HepG2 (cell line): ENCODE results near the gene GRPEL2. TPM values are rescaled to one million over a fixed set of nuclear protein-coding genes. Genes with fewer than 3 reads are reported as not detected.

Experiments used
- ATAC-seq: fragments of 200-7000 bp; cut with Tn5 transposase; 3 replicates; pipeline ENCODE4 v1.9.1; 2020; ENCODE audit warnings: mild to moderate bottlenecking, moderate library complexity
- BruUV-seq: library from RNA; stranded (reverse); fragments of 400-500 nt; replicated peaks from 2 replicates; lab custom pipeline; 2021; lab: Mats Ljungman, UMichigan
- CTCF ChIA-PET: fragments of 300-600 bp; formaldehyde crosslinking; extraction: SDS; loops from one replicate; lab custom pipeline; 2021; ENCODE audit warnings: low total read pairs, inconsistent platforms, low intra/inter-chr PET ratio; lab: Yijun Ruan, JAX
- POLR2A ChIA-PET: fragments of 350-600 bp; sonication (Branson Sonifier 250); formaldehyde crosslinking; loops from one replicate; lab custom pipeline; 2020; ENCODE audit warnings: antibody characterized with exemption, inconsistent platforms; lab: Yijun Ruan, JAX
- DNase-seq: peaks from one replicate; pipeline ENCODE4 v3.0.0-alpha.2; 2015; ENCODE audit warnings: low spot score
- FAIRE-seq: peaks from 3 replicates; lab custom pipeline; 2011; peaks lifted over from hg19 to GRCh38; lab: Jason Lieb, UNC
- H2AFZ ChIP-seq: one replicate; pipeline ENCODE4 v1.6.1; 2011; ENCODE audit warnings: low read length, inconsistent platforms
- H3K27ac ChIP-seq: fragments of 300-600 bp; 3 replicates; pipeline ENCODE4 v1.8.0; 2011; ENCODE audit warnings: mixed run types, mild to moderate bottlenecking, mixed read lengths, low read length, inconsistent platforms; ENCODE audit not compliant: insufficient read depth; ENCODE audit errors: extremely low read length
- H3K27me3 ChIP-seq, 2 experiments: fragments of 200-600 bp in 1 of 2; 2 replicates in 1 of 2; 3 replicates in 1 of 2; pipeline versions ENCODE4 v1.6.0 to v1.8.0; 2011; ENCODE audit warnings: low read length in 2 of 2, mild to moderate bottlenecking in 2 of 2, moderate library complexity in 2 of 2, inconsistent platforms in 1 of 2; ENCODE audit not compliant: insufficient read depth in 2 of 2, control insufficient read depth in 1 of 2
- H3K36me3 ChIP-seq, 2 experiments: fragments of 200-600 bp in 1 of 2; replicated peaks in 1 of 2; 2 replicates in 1 of 2; 3 replicates in 1 of 2; pipeline versions ENCODE4 v1.5.1 to v1.8.0; 2011; ENCODE audit warnings: low read length in 2 of 2, inconsistent platforms in 1 of 2; ENCODE audit not compliant: insufficient read depth in 2 of 2, control insufficient read depth in 1 of 2
- H3K4me1 ChIP-seq: 2 replicates; pipeline ENCODE4 v1.5.1; 2012; ENCODE audit warnings: low read length, inconsistent platforms; ENCODE audit not compliant: insufficient read depth
- H3K4me2 ChIP-seq: 2 replicates; pipeline ENCODE4 v1.6.0; 2011; ENCODE audit warnings: low read depth, low read length, inconsistent platforms
- H3K4me3 ChIP-seq, 3 experiments: fragments of 200-600 bp in 1 of 3; sonication (generic), shearing (Covaris generic) in 1 of 3; replicated peaks in 1 of 3; 2 replicates each; pipeline ENCODE4 v1.5.1; 2011 to 2016; ENCODE audit warnings: low read length in 3 of 3, inconsistent platforms in 2 of 3, low read depth in 2 of 3, mild to moderate bottlenecking in 2 of 3, control low read depth in 1 of 3, mixed read lengths in 1 of 3; ENCODE audit not compliant: insufficient read depth in 1 of 3
- H3K79me2 ChIP-seq: one replicate; pipeline ENCODE4 v1.6.1; 2011; ENCODE audit warnings: low read length, inconsistent platforms; ENCODE audit not compliant: insufficient read depth
- H3K9ac ChIP-seq: 2 replicates; pipeline ENCODE4 v1.6.0; 2011; ENCODE audit warnings: mild to moderate bottlenecking, low read depth, low read length, inconsistent platforms; ENCODE audit not compliant: insufficient read depth
- H3K9me3 ChIP-seq: 2 replicates; pipeline ENCODE4 v1.5.1; 2012; ENCODE audit warnings: mild to moderate bottlenecking, low read length
- H4K20me1 ChIP-seq: 2 replicates; pipeline ENCODE4 v1.6.0; 2011; ENCODE audit warnings: inconsistent platforms, mild to moderate bottlenecking, low read length, moderate library complexity; ENCODE audit not compliant: insufficient read depth
- CENPX ChIP-seq: sonication (generic); formaldehyde crosslinking; IDR thresholded peaks from 2 replicates; pipeline ENCODE4 v1.9.0; 2021; ENCODE audit warnings: mild to moderate bottlenecking, missing genetic modification reagents, moderate library complexity
- CHCHD3 ChIP-seq: sonication (generic); formaldehyde crosslinking; IDR thresholded peaks from 2 replicates; pipeline ENCODE4 v1.8.0; 2022; ENCODE audit warnings: mild to moderate bottlenecking, missing genetic modification reagents, moderate library complexity
- DPF2 ChIP-seq: sonication (generic); formaldehyde crosslinking; IDR thresholded peaks from 2 replicates; pipeline ENCODE4 v1.4.0; 2020; ENCODE audit warnings: mild to moderate bottlenecking, low read depth, missing genetic modification reagents, borderline replicate concordance
- GABPA ChIP-seq, 2 experiments: IDR thresholded peaks; 2 replicates each; pipeline ENCODE4 v1.6.1; 2011 to 2016; ENCODE audit warnings: low read depth in 2 of 2, low read length in 1 of 2, missing biosample characterization in 1 of 2, missing genetic modification characterization in 1 of 2
- GABPB1 ChIP-seq: IDR thresholded peaks from 2 replicates; pipeline ENCODE4 v1.6.1; 2016; ENCODE audit warnings: mild to moderate bottlenecking, missing genetic modification reagents, moderate library complexity, missing compliant biosample characterization
- KLF6 ChIP-seq: IDR thresholded peaks from 2 replicates; pipeline ENCODE4 v1.8.0; 2016; ENCODE audit warnings: missing biosample characterization, missing genetic modification reagents
- NR2C2 ChIP-seq: sonication (generic); formaldehyde crosslinking; IDR thresholded peaks from 2 replicates; pipeline ENCODE4 v1.4.0; 2020; ENCODE audit warnings: missing genetic modification reagents, mild to moderate bottlenecking, moderate library complexity, borderline replicate concordance
- NR2F6 ChIP-seq, 2 experiments: IDR thresholded peaks; 2 replicates each; pipeline ENCODE4 v1.6.1; 2016; ENCODE audit warnings: antibody characterized with exemption in 1 of 2, mild to moderate bottlenecking in 1 of 2
- PAWR ChIP-seq: sonication (generic); formaldehyde crosslinking; IDR thresholded peaks from 2 replicates; pipeline ENCODE4 v1.4.0; 2020; ENCODE audit warnings: missing genetic modification reagents, mild to moderate bottlenecking, borderline replicate concordance
- PHF5A ChIP-seq: IDR thresholded peaks from one replicate; pipeline ENCODE4 v1.6.1; 2018; ENCODE audit warnings: low read depth, missing genetic modification reagents; ENCODE audit not compliant: unreplicated experiment
- RXRB ChIP-seq: IDR thresholded peaks from 2 replicates; pipeline ENCODE4 v1.6.1; 2016; ENCODE audit warnings: borderline replicate concordance, missing genetic modification reagents, missing compliant biosample characterization
- SMAD1 ChIP-seq: sonication (generic); formaldehyde crosslinking; IDR thresholded peaks from 2 replicates; pipeline ENCODE4 v1.4.0; 2020; ENCODE audit warnings: missing genetic modification reagents, low read depth, mild to moderate bottlenecking, borderline replicate concordance
- SOX6 ChIP-seq, 2 experiments: fragments of 450-650 bp in 1 of 2; sonication (generic) in 1 of 2; formaldehyde crosslinking in 1 of 2; IDR thresholded peaks; 2 replicates each; pipeline versions ENCODE4 v1.4.0 to v1.6.1; 2017 to 2020; ENCODE audit warnings: antibody characterized with exemption in 1 of 2, mild to moderate bottlenecking in 1 of 2, missing genetic modification reagents in 1 of 2
- TBP ChIP-seq: sonication (generic); formaldehyde crosslinking; IDR thresholded peaks from 2 replicates; pipeline ENCODE4 v1.5.0; 2020; ENCODE audit warnings: missing genetic modification reagents
- TBX2 ChIP-seq: sonication (generic); formaldehyde crosslinking; IDR thresholded peaks from 2 replicates; pipeline ENCODE4 v1.5.0; 2020; ENCODE audit warnings: missing genetic modification reagents, mild to moderate bottlenecking, borderline replicate concordance
- TCF7 ChIP-seq: sonication (generic); IDR thresholded peaks from 2 replicates; pipeline ENCODE4 v1.6.1; 2016; ENCODE audit warnings: antibody characterized with exemption, low read depth
- THAP11 ChIP-seq: IDR thresholded peaks from 2 replicates; pipeline ENCODE4 v1.6.1; 2016; ENCODE audit warnings: missing biosample characterization, missing genetic modification reagents
- WIZ ChIP-seq: sonication (generic); formaldehyde crosslinking; IDR thresholded peaks from 2 replicates; pipeline ENCODE4 v1.5.1; 2020; ENCODE audit warnings: mild to moderate bottlenecking, missing genetic modification reagents
- ZBTB7B ChIP-seq: sonication (generic); formaldehyde crosslinking; IDR thresholded peaks from 2 replicates; pipeline ENCODE4 v1.4.0; 2020; ENCODE audit warnings: missing genetic modification reagents
- ZFP36L1 ChIP-seq: sonication (generic); formaldehyde crosslinking; IDR thresholded peaks from 2 replicates; pipeline ENCODE4 v1.8.0; 2022; ENCODE audit warnings: mild to moderate bottlenecking, missing genetic modification reagents, moderate library complexity
- ZNF337 ChIP-seq: sonication (generic); formaldehyde crosslinking; IDR thresholded peaks from 2 replicates; pipeline ENCODE4 v1.5.1; 2020; ENCODE audit warnings: missing genetic modification reagents, low read depth, mild to moderate bottlenecking, borderline replicate concordance
- ZNF552 ChIP-seq: sonication (generic); formaldehyde crosslinking; IDR thresholded peaks from 2 replicates; pipeline ENCODE4 v1.9.0; 2022; ENCODE audit warnings: missing genetic modification reagents, mild to moderate bottlenecking, borderline replicate concordance
- ZNF772 ChIP-seq: sonication (generic); formaldehyde crosslinking; IDR thresholded peaks from 2 replicates; pipeline ENCODE4 v1.5.0; 2020; ENCODE audit warnings: mild to moderate bottlenecking, missing genetic modification reagents
- ZNF879 ChIP-seq: sonication (generic); formaldehyde crosslinking; IDR thresholded peaks from 2 replicates; pipeline ENCODE4 v1.8.1; 2023; ENCODE audit warnings: missing genetic modification reagents
- in situ Hi-C: cut with HindIII; loops from 2 replicates; pipeline ENCODE4 v1.10.0; 2017; ENCODE audit warnings: low pct_unique_long_range_greater_than_20kb; ENCODE audit not compliant: extremely low pct_ligation_motif_present
- intact Hi-C: fragments of 100-400 bp; cut with micrococcal nuclease; formaldehyde crosslinking; loops from one replicate; pipeline ENCODE4 v1.10.0; 2022; ENCODE audit not compliant: unreplicated experiment
- polyA plus RNA-seq, 8 experiments: library from polyadenylated mRNA; depleted of rRNA in 3 of 8; stranded (reverse) in 7 of 8; unstranded in 1 of 8; fragments of >200 nt; fragmentation: Illumina TruSeq in 4 of 8; extraction: Trizol in 4 of 8; gene quantifications; 2 replicates each; pipeline versions ENCODE4 v1.2.1 to v1.2.3, GENCODE V29; 2011 to 2016; ENCODE audit warnings: low read depth in 4 of 8, missing spikeins in 1 of 8, mixed read lengths in 1 of 8; ENCODE audit not compliant: insufficient read depth in 1 of 8
- total RNA-seq, 5 experiments: library from RNA; depleted of rRNA; stranded (reverse); fragments of >200 nt; fragmentation: Illumina TruSeq; extraction: Trizol; gene quantifications; 2 replicates each; pipeline ENCODE4 v1.2.3, GENCODE V29; 2016; ENCODE audit warnings: low read depth in 1 of 5
- TF ChIP-seq, protein P1 (sequence below): IDR thresholded peaks from 2 replicates; pipeline ENCODE4 v1.6.1; 2016; ENCODE audit warnings: missing compliant biosample characterization, missing genetic modification reagents, borderline replicate concordance
- TF ChIP-seq, protein P2 (sequence below): IDR thresholded peaks from 2 replicates; pipeline ENCODE4 v1.6.1; 2016; ENCODE audit warnings: low read depth, borderline replicate concordance
- TF ChIP-seq, protein P3 (sequence below): sonication (generic); formaldehyde crosslinking; IDR thresholded peaks from 2 replicates; pipeline ENCODE4 v1.8.1; 2023; ENCODE audit warnings: missing genetic modification reagents, mild to moderate bottlenecking, borderline replicate concordance

GRPEL2 gene
- total and polyA plus RNA-seq, 2 of the 13 experiments (the other 11 are each of a cell fraction or from before 2014, with no cell fraction given) = 13.1 to 16.6 TPM

DNA sequence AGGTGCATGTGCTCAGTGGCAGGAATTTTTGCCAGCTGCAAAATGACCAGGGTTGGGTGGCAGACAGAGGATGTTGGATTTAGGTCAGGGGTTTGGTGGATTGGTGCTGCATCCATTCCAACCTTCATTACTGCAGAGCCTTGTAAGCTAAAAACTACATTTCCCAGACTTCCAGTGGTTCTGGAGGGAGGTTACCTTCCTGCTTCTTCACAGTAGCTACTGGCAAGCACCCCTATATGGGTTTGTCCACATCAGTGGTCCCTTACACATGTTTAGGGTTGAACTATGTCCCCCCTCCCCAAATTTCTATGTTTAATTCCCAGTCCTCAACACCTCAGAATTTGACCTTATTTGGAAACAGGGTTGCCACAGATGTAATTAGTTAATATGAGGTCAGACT lies 54.5 kb downstream of the GRPEL2 start:
- no peak overlapping the region for H3K9ac ChIP-seq
- ATAC-seq (no peak), FAIRE-seq (no peak), DNase-seq (no peak)
- intact Hi-C loops = no loop called here
- ChIA-PET POLR2A (no interaction called here), CTCF (no interaction called here)
- peaks cover 26% of the 10 kb centered on the region for H3K4me1 ChIP-seq
- no peak overlapping the region for H3K4me3 ChIP-seq
- H3K4me2 ChIP-seq = no peak overlapping the region
- no TSS peak for BruUV-seq
- H2AFZ ChIP-seq = no peak overlapping the region
- H4K20me1 ChIP-seq = no peaks in the 10 kb centered on the region
- no peaks in the 10 kb centered on the region for H3K79me2 ChIP-seq
- H3K27me3 ChIP-seq = peaks cover 0 to 6% of the 10 kb centered on the region in 2 experiments; a peak in 1 of 5 replicates
- in situ Hi-C loops = no loop called here
- no peaks in the 10 kb centered on the region for H3K9me3 ChIP-seq
- H3K27ac ChIP-seq = no peak overlapping the region
- H3K36me3 ChIP-seq = no peaks in the 10 kb centered on the region
- TF ChIP-seq SMAD1 (no peak), RXRB (CRISPR knock-in tag) (no peak), ZNF337 (CRISPR knock-in tag) (no peak), DPF2 (no peak), TBX2 (no peak), GABPA (IDR thresholded peaks at IDR 0.05; ENCODE audit: low read depth, low read length) (no peak), GABPA (CRISPR knock-in tag; IDR thresholded peaks at IDR 0.05; ENCODE audit: low read depth) (peak; percentile 71), KLF6 (CRISPR knock-in tag) (no peak), ZNF879 (CRISPR knock-in tag) (no peak), ZNF552 (CRISPR knock-in tag) (no peak), ZNF772 (CRISPR knock-in tag) (no peak), TCF7 (no peak), SOX6 (IDR thresholded peaks at IDR 0.05) (no peak), SOX6 (CRISPR knock-in tag; IDR thresholded peaks at IDR 0.05) (no peak), TBP (CRISPR knock-in tag) (no peak), WIZ (CRISPR knock-in tag) (no peak), ZBTB7B (no peak), THAP11 (peak; percentile 89), GABPB1 (CRISPR knock-in tag) (peak; percentile 21; the same call in 1 of the 2 replicates), PHF5A (no peak), PAWR (CRISPR knock-in tag) (no peak), NR2F6 (IDR thresholded peaks at IDR 0.05) (no peak), NR2F6 (CRISPR knock-in tag; IDR thresholded peaks at IDR 0.05) (no peak), ZFP36L1 (CRISPR knock-in tag) (no peak), NR2C2 (peak; percentile 35; the same call in 1 of the 2 replicates), CENPX (CRISPR knock-in tag) (no peak), CHCHD3 (no peak)
- TF ChIP-seq, protein P1, sequence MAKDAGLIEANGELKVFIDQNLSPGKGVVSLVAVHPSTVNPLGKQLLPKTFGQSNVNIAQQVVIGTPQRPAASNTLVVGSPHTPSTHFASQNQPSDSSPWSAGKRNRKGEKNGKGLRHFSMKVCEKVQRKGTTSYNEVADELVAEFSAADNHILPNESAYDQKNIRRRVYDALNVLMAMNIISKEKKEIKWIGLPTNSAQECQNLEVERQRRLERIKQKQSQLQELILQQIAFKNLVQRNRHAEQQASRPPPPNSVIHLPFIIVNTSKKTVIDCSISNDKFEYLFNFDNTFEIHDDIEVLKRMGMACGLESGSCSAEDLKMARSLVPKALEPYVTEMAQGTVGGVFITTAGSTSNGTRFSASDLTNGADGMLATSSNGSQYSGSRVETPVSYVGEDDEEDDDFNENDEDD (CRISPR knock-in tag) = no peak
- TF ChIP-seq, protein P2, sequence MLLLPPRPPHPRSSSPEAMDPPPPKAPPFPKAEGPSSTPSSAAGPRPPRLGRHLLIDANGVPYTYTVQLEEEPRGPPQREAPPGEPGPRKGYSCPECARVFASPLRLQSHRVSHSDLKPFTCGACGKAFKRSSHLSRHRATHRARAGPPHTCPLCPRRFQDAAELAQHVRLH (CRISPR knock-in tag) = no peak
- TF ChIP-seq, protein P3, sequence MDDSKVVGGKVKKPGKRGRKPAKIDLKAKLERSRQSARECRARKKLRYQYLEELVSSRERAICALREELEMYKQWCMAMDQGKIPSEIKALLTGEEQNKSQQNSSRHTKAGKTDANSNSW (CRISPR knock-in tag) = no peak
